B cell (primary cell): ENCODE data around the gene PCDH9. TPM values are rescaled to one million over a fixed set of nuclear protein-coding genes. Genes with fewer than 3 reads are reported as not detected.

Experiments used
- ATAC-seq: fragments of 200-7000 bp; cut with Tn5 transposase; one replicate; pipeline ENCODE4 v1.10.0; 2021; ENCODE audit warnings: low read depth, mild to moderate bottlenecking, moderate number of reproducible peaks, moderate library complexity
- CTCF ChIA-PET: fragments of 350-600 bp; sonication (Branson Sonifier 250); formaldehyde crosslinking; loops from one replicate; lab custom pipeline; 2021; ENCODE audit warnings: antibody characterized with exemption, inconsistent platforms; lab: Charles Lee
- POLR2A ChIA-PET: fragments of 350-600 bp; sonication (Branson Sonifier 250); formaldehyde crosslinking; loops from one replicate; lab custom pipeline; 2021; ENCODE audit warnings: antibody characterized with exemption; lab: Charles Lee
- DNase-seq: peaks from one replicate; pipeline ENCODE4 v3.0.0; 2013
- H2AFZ ChIP-seq: 2 replicates; pipeline ENCODE4 v1.6.1; 2012; ENCODE audit warnings: mild to moderate bottlenecking, low read depth, low read length; ENCODE audit not compliant: insufficient read depth, poor library complexity, severe bottlenecking
- H3K27ac ChIP-seq, 2 donors: 1 replicate in 1 of 2; 2 replicates in 1 of 2; pipeline ENCODE4 v1.5.1; 2012 to 2013; ENCODE audit warnings: low read length in 2 of 2, mild to moderate bottlenecking in 2 of 2, moderate library complexity in 1 of 2
- H3K27me3 ChIP-seq, 4 experiments: fragments of 200-600 bp in 1 of 4; sonication (generic) in 1 of 4; replicated peaks in 1 of 4; 1 replicate in 2 of 4; 2 replicates in 2 of 4; pipeline versions ENCODE4 v1.6.1 to v1.7.0; 2013 to 2016; ENCODE audit warnings: low read length in 3 of 4, mild to moderate bottlenecking in 2 of 4, mixed read lengths in 1 of 4, moderate library complexity in 1 of 4; ENCODE audit not compliant: insufficient read depth in 4 of 4, control insufficient read depth in 3 of 4; ENCODE audit errors: control extremely low read depth in 1 of 4
- H3K36me3 ChIP-seq, 2 experiments: replicated peaks in 1 of 2; 1 replicate in 1 of 2; 2 replicates in 1 of 2; pipeline versions ENCODE4 v1.6.1 to v1.7.1; 2013; ENCODE audit warnings: low read length in 1 of 2; ENCODE audit not compliant: insufficient read depth in 2 of 2, control insufficient read depth in 1 of 2; ENCODE audit errors: control extremely low read depth in 1 of 2, extremely low read depth in 1 of 2
- H3K4me1 ChIP-seq, 2 donors: fragments of 200-600 bp in 1 of 2; sonication (generic) in 1 of 2; 1 replicate in 1 of 2; 2 replicates in 1 of 2; pipeline versions ENCODE4 v1.5.1 to v1.6.1; 2013 to 2017; ENCODE audit warnings: low read length in 2 of 2; ENCODE audit not compliant: control insufficient read depth in 2 of 2, insufficient read depth in 2 of 2
- H3K4me2 ChIP-seq: replicated peaks from 2 replicates; pipeline ENCODE3; 2012; ENCODE audit warnings: mild to moderate bottlenecking, low read depth, low read length; ENCODE audit not compliant: poor library complexity, severe bottlenecking
- H3K4me3 ChIP-seq, 5 experiments: fragments of 200-600 bp in 1 of 5; sonication (generic) in 1 of 5; 1 replicate in 3 of 5; 2 replicates in 2 of 5; pipeline versions ENCODE4 v1.5.1 to v1.7.0; 2011 to 2016; ENCODE audit warnings: low read length in 4 of 5, mild to moderate bottlenecking in 4 of 5, low read depth in 2 of 5, control low read depth in 1 of 5, moderate library complexity in 1 of 5; ENCODE audit not compliant: insufficient read depth in 1 of 5; ENCODE audit errors: control extremely low read depth in 1 of 5, extremely low read depth in 1 of 5
- H3K79me2 ChIP-seq: fragments of 200-600 bp; sonication (generic); one replicate; pipeline ENCODE4 v1.6.0; 2016; ENCODE audit warnings: low read length; ENCODE audit not compliant: control insufficient read depth, insufficient read depth
- H3K9ac ChIP-seq: fragments of 200-600 bp; sonication (generic); 2 replicates; pipeline ENCODE4 v1.6.1; 2017; ENCODE audit warnings: mild to moderate bottlenecking, low read length, moderate library complexity
- H3K9me3 ChIP-seq, 3 donors: one replicate each; pipeline versions ENCODE4 v1.6.1 to v1.7.1; 2013; ENCODE audit warnings: low read length in 2 of 3; ENCODE audit not compliant: control insufficient read depth in 2 of 3, insufficient read depth in 1 of 3; ENCODE audit errors: control extremely low read depth in 1 of 3
- H4K20me1 ChIP-seq: 2 replicates; pipeline ENCODE4 v1.6.0; 2012; ENCODE audit warnings: mild to moderate bottlenecking, low read length; ENCODE audit not compliant: insufficient read depth, control insufficient read depth, poor library complexity, severe bottlenecking
- H3K27ac Mint-ChIP-seq: one replicate; pipeline ENCODE4 v1.8.0; 2021; ENCODE audit warnings: mixed read lengths
- H3K27me3 Mint-ChIP-seq: one replicate; pipeline ENCODE4 v1.8.0; 2021; ENCODE audit warnings: mixed read lengths
- H3K4me1 Mint-ChIP-seq: one replicate; pipeline ENCODE4 v1.8.0; 2021; ENCODE audit warnings: mixed read lengths
- H3K4me3 Mint-ChIP-seq: one replicate; pipeline ENCODE4 v1.8.0; 2021; ENCODE audit warnings: mixed read lengths
- H3K9me3 Mint-ChIP-seq: one replicate; pipeline ENCODE4 v1.8.0; 2022; ENCODE audit warnings: mixed read lengths; ENCODE audit not compliant: insufficient read depth
- CTCF ChIP-seq: fragments of 200-600 bp; IDR thresholded peaks from one replicate; pipeline ENCODE4 v1.8.0; 2022; ENCODE audit warnings: antibody characterized with exemption, mild to moderate bottlenecking
- EZH2 ChIP-seq: IDR thresholded peaks from 2 replicates; pipeline ENCODE4 v1.6.1; 2012; ENCODE audit warnings: borderline replicate concordance, low read depth, mild to moderate bottlenecking, moderate library complexity, low read length; ENCODE audit not compliant: insufficient read depth, poor library complexity, severe bottlenecking
- WGBS: methylation state at CpG from one replicate; pipeline ENCODE4 v1.1.5; 2013; ENCODE audit warnings: missing lambda C conversion rate; ENCODE audit not compliant: insufficient coverage; 5-methylcytosine and 5-hydroxymethylcytosine counted together
- intact Hi-C: fragments of 100-400 bp; cut with micrococcal nuclease; formaldehyde crosslinking; loops from one replicate; pipeline ENCODE4 v1.10.0; 2022
- polyA plus RNA-seq: library from polyadenylated mRNA; depleted of rRNA; stranded (reverse); fragments of >200 nt; gene quantifications from 2 replicates; pipeline ENCODE4 v1.2.3, GENCODE V29; 2012
- total RNA-seq, 2 donors: library from RNA; stranded (reverse); fragments of 120-200 nt in 1 of 2; gene quantifications; 1 replicate in 1 of 2; 2 replicates in 1 of 2; pipeline versions ENCODE4 v1.2.3 to v1.2.4, GENCODE V29; 2013 to 2022

PCDH9 gene
- total and polyA plus RNA-seq, 2 donors (not counting 1 experiment from before 2014, with no cell fraction given) = 13.1 to 21.8 TPM

- no peaks in the 10 kb centered on the region for H3K27me3 Mint-ChIP-seq
- H3K4me1 Mint-ChIP-seq = peaks cover 3% of the 10 kb centered on the region
- DNase-seq (no peak), ATAC-seq (no peak)
- WGBS = no CpG with 5 or more reads among the region's 1 CpG
- TF ChIP-seq EZH2 (no peak), CTCF (no peak)
- Histone ChIP-seq H3K79me2 (no peaks in the 10 kb centered on the region), H3K9ac (no peak overlapping the region), H3K4me2 (no peak overlapping the region), H3K4me3 (no peak overlapping the region), H3K36me3 (no peaks in the 10 kb centered on the region), H3K4me1 (no peaks in the 10 kb centered on the region), H3K27ac (no peak overlapping the region), H3K27me3 (no peaks in the 10 kb centered on the region), H4K20me1 (no peaks in the 10 kb centered on the region), H3K9me3 (no peaks in the 10 kb centered on the region), H2AFZ (no peak overlapping the region)
- H3K9me3 Mint-ChIP-seq = no peaks in the 10 kb centered on the region
- intact Hi-C loops = no loop called here
- H3K4me3 Mint-ChIP-seq = no peak overlapping the region
- CTCF ChIA-PET = no interaction called here
- H3K27ac Mint-ChIP-seq = no peak overlapping the region
- POLR2A ChIA-PET = no interaction called here
Measured at GRCh38 chr13:67091603-67092002, 138.5 kb downstream of the PCDH9 start.

GRCh38 chr13:67090856-67091255, 139.3 kb downstream of the PCDH9 start:
- no peaks in the 10 kb centered on the region for H3K9me3 Mint-ChIP-seq
- ATAC-seq = no peak
- Histone ChIP-seq H3K4me1 (no peaks in the 10 kb centered on the region), H2AFZ (no peak overlapping the region), H3K9me3 (no peaks in the 10 kb centered on the region), H3K4me2 (no peak overlapping the region), H3K9ac (no peak overlapping the region), H3K79me2 (no peaks in the 10 kb centered on the region), H4K20me1 (no peaks in the 10 kb centered on the region), H3K27me3 (no peaks in the 10 kb centered on the region), H3K27ac (no peak overlapping the region), H3K36me3 (no peaks in the 10 kb centered on the region), H3K4me3 (no peak overlapping the region)
- DNase-seq = no peak
- TF ChIP-seq EZH2 (no peak), CTCF (no peak)
- WGBS = no CpG with 5 or more reads among the region's 2 CpGs
- peaks cover 7% of the 10 kb centered on the region for H3K4me1 Mint-ChIP-seq
- no peaks in the 10 kb centered on the region for H3K27me3 Mint-ChIP-seq
- ChIA-PET CTCF (no interaction called here), POLR2A (no interaction called here)
- no peak overlapping the region for H3K27ac Mint-ChIP-seq
- intact Hi-C loops = no loop called here
- no peak overlapping the region for H3K4me3 Mint-ChIP-seq
